Left forelimb (tissue), 1 donor: ENCODE measurements around the gene KCNJ8.

Experiments used
- DNase-seq: peaks from one replicate; pipeline ENCODE4 v3.0.0-alpha.2; 2018; ENCODE audit warnings: low spot score

The KCNJ8 gene

DNA sequence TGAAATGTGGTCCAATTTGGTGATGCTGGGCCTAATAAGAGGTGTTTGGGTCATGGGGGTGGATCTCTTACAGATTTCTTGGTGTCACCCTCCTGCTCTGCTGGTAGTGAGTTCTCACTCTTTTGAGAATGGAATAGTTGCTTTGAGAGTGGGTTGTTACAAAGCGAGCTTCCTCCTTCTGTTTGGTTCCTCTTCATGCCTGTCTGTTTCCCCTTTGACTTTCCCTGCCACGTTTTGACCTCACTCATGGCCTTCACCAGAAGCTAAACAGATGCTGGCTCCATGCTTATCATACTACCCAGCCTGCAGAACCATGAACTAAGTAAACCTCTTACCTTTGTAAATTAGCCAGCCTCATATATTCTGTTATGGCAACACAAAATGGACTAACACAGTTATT is 59.1 kb downstream of the KCNJ8 start:
- no peak for DNase-seq
